GM12878 (cell line): ENCODE results near the gene CDH20. TPM values are rescaled to one million over a fixed set of nuclear protein-coding genes. Genes with fewer than 3 reads are reported as not detected.

Experiments used
- ATAC-seq: fragments of 200-7000 bp; cut with Tn5 transposase; 3 replicates; pipeline ENCODE4 v1.9.1; 2020; ENCODE audit warnings: mild to moderate bottlenecking, moderate library complexity
- BruUV-seq: library from RNA; stranded (reverse); fragments of 400-500 nt; replicated peaks from 2 replicates; lab custom pipeline; 2021; lab: Mats Ljungman, UMichigan
- CTCF ChIA-PET: fragments of 300-600 bp; sonication (Branson Sonifier 250); formaldehyde crosslinking; extraction: SDS; loops from one replicate; lab custom pipeline; 2021; ENCODE audit warnings: inconsistent platforms; lab: Yijun Ruan, JAX
- POLR2A ChIA-PET: fragments of 350-600 bp; formaldehyde crosslinking; extraction: SDS; loops from one replicate; lab custom pipeline; 2021; ENCODE audit warnings: inconsistent platforms; lab: Charles Lee
- RAD21 ChIA-PET: fragments of 300-600 bp; sonication (Branson Sonifier 250); formaldehyde crosslinking; loops from one replicate; lab custom pipeline; 2023; ENCODE audit warnings: antibody characterized with exemption; ENCODE audit not compliant: unreplicated experiment; lab: Charles Lee
- SMC1A ChIA-PET: fragments of 300-600 bp; sonication (Branson Sonifier 250); formaldehyde crosslinking; loops from one replicate; lab custom pipeline; 2023; ENCODE audit not compliant: unreplicated experiment, uncharacterized antibody; lab: Charles Lee
- DNase-seq: peaks from one replicate; pipeline ENCODE4 v3.0.0-alpha.2; 2011; ENCODE audit warnings: low read depth, low spot score
- FAIRE-seq: peaks from 3 replicates; lab custom pipeline; 2011; peaks lifted over from hg19 to GRCh38; lab: Jason Lieb, UNC
- H2AFZ ChIP-seq: 2 replicates; pipeline ENCODE4 v1.6.0; 2011; ENCODE audit warnings: low read depth, low read length, control low read depth; ENCODE audit not compliant: control insufficient read depth
- H3K27ac ChIP-seq: 2 replicates; pipeline ENCODE4 v1.5.1; 2011; ENCODE audit warnings: control low read depth; ENCODE audit not compliant: control insufficient read depth, insufficient read depth
- H3K27me3 ChIP-seq, 2 experiments: replicated peaks in 1 of 2; 2 replicates each; pipeline versions ENCODE4 v1.6.0 to v1.6.1; 2011; ENCODE audit warnings: low read length in 1 of 2; ENCODE audit not compliant: control insufficient read depth in 2 of 2, insufficient read depth in 2 of 2
- H3K36me3 ChIP-seq, 2 experiments: 2 replicates each; pipeline ENCODE4 v1.5.1; 2011; ENCODE audit warnings: low read length in 1 of 2; ENCODE audit not compliant: control insufficient read depth in 2 of 2, insufficient read depth in 2 of 2
- H3K4me1 ChIP-seq: 2 replicates; pipeline ENCODE4 v1.6.1; 2011; ENCODE audit warnings: mild to moderate bottlenecking, low read length, moderate library complexity, mixed read lengths; ENCODE audit not compliant: control insufficient read depth, insufficient read depth
- H3K4me2 ChIP-seq: 2 replicates; pipeline ENCODE4 v1.6.0; 2011; ENCODE audit warnings: control low read depth; ENCODE audit not compliant: control insufficient read depth, insufficient read depth
- H3K4me3 ChIP-seq: fragments of 200-600 bp; sonication (generic); 2 replicates; pipeline ENCODE4 v1.5.1; 2016
- H3K79me2 ChIP-seq: 2 replicates; pipeline ENCODE4 v1.6.0; 2011; ENCODE audit warnings: low read length; ENCODE audit not compliant: control insufficient read depth, insufficient read depth
- H3K9ac ChIP-seq: 2 replicates; pipeline ENCODE4 v1.8.0; 2011; ENCODE audit warnings: low read length, control low read depth, mixed read lengths; ENCODE audit not compliant: control insufficient read depth, insufficient read depth
- H3K9me3 ChIP-seq: replicated peaks from 3 replicates; pipeline ENCODE4 v1.5.1; 2011; ENCODE audit warnings: mild to moderate bottlenecking, low read length; ENCODE audit not compliant: control insufficient read depth, insufficient read depth
- H4K20me1 ChIP-seq: 2 replicates; pipeline ENCODE4 v1.6.0; 2011; ENCODE audit not compliant: control insufficient read depth, insufficient read depth
- CUX1 ChIP-seq: IDR thresholded peaks from 2 replicates; pipeline ENCODE4 v1.6.1; 2012; ENCODE audit warnings: improper control_type of control experiment, low read depth, low read length; ENCODE audit not compliant: insufficient replicate concordance
- FOXM1 ChIP-seq: IDR thresholded peaks from 2 replicates; pipeline ENCODE4 v1.6.1; 2012; ENCODE audit warnings: low read depth, mild to moderate bottlenecking, inconsistent platforms, low read length, moderate library complexity
- MEF2B ChIP-seq: fragments of 450-650 bp; IDR thresholded peaks from 2 replicates; pipeline ENCODE4 v1.6.1; 2018; ENCODE audit warnings: mild to moderate bottlenecking, moderate library complexity; ENCODE audit not compliant: partially characterized antibody, poor library complexity, severe bottlenecking
- MLLT1 ChIP-seq: fragments of 450-650 bp; IDR thresholded peaks from 2 replicates; pipeline ENCODE4 v1.6.1; 2016; ENCODE audit warnings: mild to moderate bottlenecking
- SKIL ChIP-seq: fragments of 450-650 bp; IDR thresholded peaks from 2 replicates; pipeline ENCODE4 v1.6.1; 2017; ENCODE audit warnings: mild to moderate bottlenecking, low read depth, inconsistent platforms; ENCODE audit not compliant: poor library complexity, severe bottlenecking
- USF2 ChIP-seq: IDR thresholded peaks from 2 replicates; pipeline ENCODE4 v1.6.1; 2011; ENCODE audit warnings: low read depth, low read length, improper control_type of control experiment, borderline replicate concordance
- YBX1 ChIP-seq: fragments of 450-650 bp; IDR thresholded peaks from 2 replicates; pipeline ENCODE4 v1.6.1; 2016; ENCODE audit warnings: antibody characterized with exemption
- ZBTB4 ChIP-seq: fragments of 450-650 bp; formaldehyde crosslinking; IDR thresholded peaks from 2 replicates; pipeline ENCODE4 v1.4.0; 2022; ENCODE audit warnings: mild to moderate bottlenecking, moderate library complexity
- ZNF24 ChIP-seq: fragments of 450-650 bp; IDR thresholded peaks from 2 replicates; pipeline ENCODE4 v1.6.1; 2017; ENCODE audit warnings: antibody characterized with exemption, mild to moderate bottlenecking
- ZNF384 ChIP-seq: IDR thresholded peaks from 2 replicates; pipeline ENCODE4 v1.6.1; 2012; ENCODE audit warnings: low read depth, mild to moderate bottlenecking, low read length, improper control_type of control experiment, borderline replicate concordance
- in situ Hi-C: fragments of 300-500 bp; cut with MboI; formaldehyde crosslinking; loops from 9 replicates; pipeline ENCODE4 v1.14.3; 2018; ENCODE audit warnings: mixed read lengths
- intact Hi-C: fragments of 100-400 bp; cut with micrococcal nuclease; formaldehyde crosslinking; loops from one replicate; pipeline ENCODE4 v1.14.2; 2022; ENCODE audit not compliant: unreplicated experiment
- polyA plus RNA-seq, 11 experiments: library from polyadenylated mRNA; depleted of rRNA in 4 of 11; unstranded in 6 of 11; stranded (reverse) in 5 of 11; fragments of >200 nt; fragmentation: Nextera tagmentation in 4 of 11; fragmentation: Illumina TruSeq in 1 of 11; extraction: Ambion mirVana in 4 of 11; extraction: Trizol in 1 of 11; gene quantifications; 1 replicate in 1 of 11; 2 replicates in 10 of 11; pipeline versions ENCODE4 v1.2.1 to v1.2.3, GENCODE V29; 2011 to 2016; ENCODE audit warnings: inconsistent platforms in 2 of 11, missing spikeins in 2 of 11, low read depth in 1 of 11
- total RNA-seq, 4 experiments: library from RNA; depleted of rRNA in 3 of 4; stranded (reverse); fragments of >200 nt in 3 of 4; fragmentation: Illumina TruSeq in 1 of 4; extraction: Trizol in 1 of 4; gene quantifications; 2 replicates each; pipeline versions ENCODE4 v1.2.1 to v1.2.3, GENCODE V29; 2013 to 2021

Gene CDH20
- total and polyA plus RNA-seq, 10 of the 15 experiments (the other 5 are each of a cell fraction or from before 2014, with no cell fraction given): not detected

GRCh38 chr18:61394983-61395382 lies 61.8 kb downstream of the CDH20 start:
- BruUV-seq: no TSS peak
- Histone ChIP-seq H3K27ac (no peak overlapping the region), H3K79me2 (no peaks in the 10 kb centered on the region), H3K9me3 (no peaks in the 10 kb centered on the region), H3K4me3 (no peak overlapping the region), H3K9ac (no peak overlapping the region), H3K4me1 (no peaks in the 10 kb centered on the region), H3K4me2 (no peak overlapping the region), H3K36me3 (no peaks in the 10 kb centered on the region), H2AFZ (no peak overlapping the region), H4K20me1 (no peaks in the 10 kb centered on the region; the same call in 1 of the 2 replicates), H3K27me3 (no peaks in the 10 kb centered on the region)
- SMC1A ChIA-PET: no interaction called here
- intact Hi-C loops: no loop called here
- DNase-seq (no peak), ATAC-seq (no peak), FAIRE-seq (no peak)
- in situ Hi-C loops: no loop called here
- POLR2A ChIA-PET: no interaction called here
- CTCF ChIA-PET: no interaction called here
- RAD21 ChIA-PET: no interaction called here
- TF ChIP-seq SKIL (no peak), FOXM1 (no peak), CUX1 (no peak), ZNF24 (no peak), YBX1 (no peak), USF2 (no peak), ZBTB4 (no peak), MEF2B (no peak), ZNF384 (no peak), MLLT1 (no peak)
